GM23338 (cell line): ENCODE results near the gene SORCS2. TPM values are rescaled to one million over a fixed set of nuclear protein-coding genes. Genes with fewer than 3 reads are reported as not detected.

ENCODE experiments used
- ATAC-seq: fragments of 200-7000 bp; cut with Tn5 transposase; 3 replicates; pipeline ENCODE4 v1.9.1; 2020
- DNase-seq: peaks from one replicate; pipeline ENCODE4 v3.0.0-alpha.2; 2015; ENCODE audit warnings: low spot score
- H2AFZ ChIP-seq: fragments of 200-600 bp; sonication (generic); 2 replicates; pipeline ENCODE4 v1.8.0; 2016; ENCODE audit warnings: antibody characterized with exemption, mild to moderate bottlenecking, moderate library complexity
- H3F3A ChIP-seq: fragments of 200-600 bp; sonication (generic); replicated peaks from 2 replicates; pipeline ENCODE4 v1.8.0; 2017; ENCODE audit warnings: antibody characterized with exemption, mixed run types, low read depth
- H3K27ac ChIP-seq: fragments of 200-600 bp; sonication (generic); 2 replicates; pipeline ENCODE4 v1.6.1; 2016; ENCODE audit warnings: low read depth
- H3K27me3 ChIP-seq: fragments of 200-600 bp; sonication (generic); 2 replicates; pipeline ENCODE4 v1.8.0; 2016; ENCODE audit warnings: mild to moderate bottlenecking, mixed run types, moderate library complexity; ENCODE audit not compliant: insufficient read depth
- H3K36me3 ChIP-seq: fragments of 200-600 bp; sonication (generic); 2 replicates; pipeline ENCODE4 v1.8.0; 2016; ENCODE audit warnings: mild to moderate bottlenecking; ENCODE audit not compliant: insufficient read depth
- H3K4me1 ChIP-seq: fragments of 200-600 bp; sonication (generic); 2 replicates; pipeline ENCODE4 v1.8.0; 2016; ENCODE audit warnings: mild to moderate bottlenecking, moderate library complexity; ENCODE audit not compliant: insufficient read depth
- H3K4me2 ChIP-seq: fragments of 200-600 bp; sonication (generic); 2 replicates; pipeline ENCODE4 v1.7.1; 2017; ENCODE audit warnings: mixed run types
- H3K4me3 ChIP-seq: fragments of 200-600 bp; sonication (generic); 2 replicates; pipeline ENCODE4 v1.6.1; 2016; ENCODE audit warnings: mixed run types
- H3K79me2 ChIP-seq: fragments of 200-600 bp; sonication (generic); replicated peaks from 2 replicates; pipeline ENCODE4 v1.8.0; 2017; ENCODE audit warnings: mild to moderate bottlenecking; ENCODE audit not compliant: insufficient read depth
- H3K9me2 ChIP-seq: fragments of 200-600 bp; sonication (generic); 2 replicates; pipeline ENCODE4 v1.8.0; 2017; ENCODE audit not compliant: insufficient read depth
- H4K20me1 ChIP-seq: fragments of 200-600 bp; sonication (generic); replicated peaks from 2 replicates; pipeline ENCODE4 v1.8.0; 2017; ENCODE audit warnings: mild to moderate bottlenecking; ENCODE audit not compliant: insufficient read depth
- H3K27ac Mint-ChIP-seq: 2 replicates; pipeline ENCODE4 v1.8.0; 2020; ENCODE audit warnings: inconsistent platforms, mild to moderate bottlenecking, moderate library complexity, mixed read lengths
- H3K27me3 Mint-ChIP-seq: 3 replicates; pipeline ENCODE4 v1.8.0; 2022; ENCODE audit warnings: low read depth, mild to moderate bottlenecking, moderate library complexity, mixed read lengths, inconsistent platforms; ENCODE audit not compliant: insufficient read depth, poor library complexity
- H3K36me3 Mint-ChIP-seq: 3 replicates; pipeline ENCODE4 v1.8.0; 2021; ENCODE audit warnings: low read depth, mild to moderate bottlenecking, inconsistent platforms, moderate library complexity, mixed read lengths
- H3K4me1 Mint-ChIP-seq: 3 replicates; pipeline ENCODE4 v1.8.0; 2020; ENCODE audit warnings: mild to moderate bottlenecking, inconsistent platforms, mixed read lengths
- H3K4me3 Mint-ChIP-seq: 3 replicates; pipeline ENCODE4 v1.8.0; 2021; ENCODE audit warnings: moderate library complexity, mild to moderate bottlenecking, inconsistent platforms, mixed read lengths
- H3K9me3 Mint-ChIP-seq: 3 replicates; pipeline ENCODE4 v1.8.0; 2020; ENCODE audit warnings: moderate library complexity, mild to moderate bottlenecking, inconsistent platforms, mixed read lengths
- CREB1 ChIP-seq: fragments of 250-450 bp; sonication (Bioruptor Pico); IDR thresholded peaks from 2 replicates; pipeline ENCODE4 v1.5.0; 2020; ENCODE audit warnings: low read depth, mild to moderate bottlenecking, moderate library complexity
- CTCF ChIP-seq, 2 experiments: fragments of 200-600 bp in 1 of 2; sonication (generic) in 1 of 2; conservative IDR thresholded peaks; 2 replicates each; pipeline versions ENCODE4 v1.5.1 to v1.6.1; 2016 to 2017; ENCODE audit warnings: antibody characterized with exemption in 2 of 2, low read depth in 2 of 2, mild to moderate bottlenecking in 2 of 2, moderate library complexity in 1 of 2
- ETS1 ChIP-seq: IDR thresholded peaks from 2 replicates; pipeline ENCODE4 v1.6.1; 2016; ENCODE audit warnings: antibody characterized with exemption
- EZH2 ChIP-seq: fragments of 200-600 bp; sonication (generic); IDR thresholded peaks from one replicate; pipeline ENCODE4 v1.8.0; 2017; ENCODE audit warnings: antibody characterized with exemption, mild to moderate bottlenecking, low read depth; ENCODE audit not compliant: unreplicated experiment
- EZH2phosphoT487 ChIP-seq: fragments of 200-600 bp; sonication (generic); IDR thresholded peaks from one replicate; pipeline ENCODE4 v1.8.1; 2018; ENCODE audit warnings: antibody characterized with exemption; ENCODE audit not compliant: unreplicated experiment
- JUNB ChIP-seq: IDR thresholded peaks from one replicate; pipeline ENCODE4 v1.6.1; 2016; ENCODE audit warnings: antibody characterized with exemption; ENCODE audit not compliant: unreplicated experiment
- NANOG ChIP-seq: IDR thresholded peaks from 2 replicates; pipeline ENCODE4 v1.6.1; 2016; ENCODE audit warnings: antibody characterized with exemption, borderline replicate concordance
- POLR2AphosphoS5 ChIP-seq: IDR thresholded peaks from 2 replicates; pipeline ENCODE4 v1.6.1; 2016; ENCODE audit warnings: antibody characterized with exemption, low read depth
- REST ChIP-seq: IDR thresholded peaks from one replicate; pipeline ENCODE4 v1.6.1; 2018; ENCODE audit warnings: antibody characterized with exemption; ENCODE audit not compliant: unreplicated experiment
- STAT1 ChIP-seq: IDR thresholded peaks from one replicate; pipeline ENCODE4 v1.6.1; 2016; ENCODE audit warnings: antibody characterized with exemption; ENCODE audit not compliant: unreplicated experiment
- ZNF114 ChIP-seq: fragments of 250-450 bp; sonication (Bioruptor Pico); IDR thresholded peaks from 2 replicates; pipeline ENCODE4 v1.5.0; 2020; ENCODE audit warnings: mild to moderate bottlenecking, moderate library complexity
- ZNF331 ChIP-seq: fragments of 250-450 bp; sonication (Bioruptor Pico); IDR thresholded peaks from 2 replicates; pipeline ENCODE4 v1.5.0; 2020; ENCODE audit warnings: low read depth, mild to moderate bottlenecking, moderate library complexity
- ZNF462 ChIP-seq: fragments of 250-450 bp; sonication (Bioruptor Pico); IDR thresholded peaks from 2 replicates; pipeline ENCODE4 v1.5.0; 2020; ENCODE audit warnings: mild to moderate bottlenecking, moderate library complexity
- polyA plus RNA-seq: library from polyadenylated mRNA; unstranded; fragments of >200 nt; fragmentation: Nextera tagmentation; extraction: Ambion mirVana; gene quantifications from 2 replicates; pipeline ENCODE4 v1.2.1, GENCODE V29; 2016
- total RNA-seq: library from RNA; depleted of rRNA; stranded (reverse); fragments of >200 nt; shearing (Covaris generic); gene quantifications from 2 replicates; pipeline ENCODE4 v1.2.3, GENCODE V29; 2014

Gene SORCS2
- total and polyA plus RNA-seq, 2 experiments from 2014 or later = 0.47 to 2.4 TPM

GRCh38 chr4:7313347-7313811, 121.0 kb downstream of the SORCS2 start:
- Histone ChIP-seq H3K4me1 (peaks cover 12% of the 10 kb centered on the region), H3K4me2 (no peak overlapping the region), H3K79me2 (no peaks in the 10 kb centered on the region), H3K9me2 (no peaks in the 10 kb centered on the region), H3K36me3 (no peaks in the 10 kb centered on the region), H2AFZ (no peak overlapping the region), H3F3A (no peaks in the 10 kb centered on the region), H3K27me3 (no peaks in the 10 kb centered on the region), H3K27ac (no peak overlapping the region), H4K20me1 (no peaks in the 10 kb centered on the region), H3K4me3 (no peak overlapping the region)
- H3K4me1 Mint-ChIP-seq = peaks cover 20% of the 10 kb centered on the region
- H3K27ac Mint-ChIP-seq = no peak overlapping the region
- no peak for DNase-seq
- H3K9me3 Mint-ChIP-seq = no peaks in the 10 kb centered on the region; the same call in none of the 3 replicates
- H3K36me3 Mint-ChIP-seq = no peaks in the 10 kb centered on the region
- H3K4me3 Mint-ChIP-seq = no peak overlapping the region
- peaks cover 14% of the 10 kb centered on the region for H3K27me3 Mint-ChIP-seq
- peak; percentile 38; the same call in 1 of the 3 replicates for ATAC-seq
- no peak for TF ChIP-seq ZNF331 (CRISPR knock-in tag)
- TF ChIP-seq ZNF462 (CRISPR knock-in tag) = no peak
- no peak for TF ChIP-seq ETS1
- TF ChIP-seq CREB1 = no peak
- TF ChIP-seq JUNB = no peak
- TF ChIP-seq POLR2AphosphoS5 = no peak
- no peak for TF ChIP-seq EZH2
- TF ChIP-seq REST = no peak
- TF ChIP-seq STAT1 = no peak
- no peak for TF ChIP-seq CTCF (conservative IDR thresholded peaks at IDR 0.05; ENCODE audit: low read depth in 2 of 2)
- no peak for TF ChIP-seq NANOG
- no peak for TF ChIP-seq EZH2phosphoT487
- TF ChIP-seq ZNF114 (CRISPR knock-in tag) = no peak
